ENCODE data around the gene TNFRSF17. TPM values are rescaled to one million over a fixed set of nuclear protein-coding genes. Genes with fewer than 3 reads are reported as not detected.

The TNFRSF17 gene
- total and polyA plus RNA-seq, 10 of the 15 experiments (the other 5 are each of a cell fraction or from before 2014, with no cell fraction given) = 106 to 461 (median 179) TPM

DNA sequence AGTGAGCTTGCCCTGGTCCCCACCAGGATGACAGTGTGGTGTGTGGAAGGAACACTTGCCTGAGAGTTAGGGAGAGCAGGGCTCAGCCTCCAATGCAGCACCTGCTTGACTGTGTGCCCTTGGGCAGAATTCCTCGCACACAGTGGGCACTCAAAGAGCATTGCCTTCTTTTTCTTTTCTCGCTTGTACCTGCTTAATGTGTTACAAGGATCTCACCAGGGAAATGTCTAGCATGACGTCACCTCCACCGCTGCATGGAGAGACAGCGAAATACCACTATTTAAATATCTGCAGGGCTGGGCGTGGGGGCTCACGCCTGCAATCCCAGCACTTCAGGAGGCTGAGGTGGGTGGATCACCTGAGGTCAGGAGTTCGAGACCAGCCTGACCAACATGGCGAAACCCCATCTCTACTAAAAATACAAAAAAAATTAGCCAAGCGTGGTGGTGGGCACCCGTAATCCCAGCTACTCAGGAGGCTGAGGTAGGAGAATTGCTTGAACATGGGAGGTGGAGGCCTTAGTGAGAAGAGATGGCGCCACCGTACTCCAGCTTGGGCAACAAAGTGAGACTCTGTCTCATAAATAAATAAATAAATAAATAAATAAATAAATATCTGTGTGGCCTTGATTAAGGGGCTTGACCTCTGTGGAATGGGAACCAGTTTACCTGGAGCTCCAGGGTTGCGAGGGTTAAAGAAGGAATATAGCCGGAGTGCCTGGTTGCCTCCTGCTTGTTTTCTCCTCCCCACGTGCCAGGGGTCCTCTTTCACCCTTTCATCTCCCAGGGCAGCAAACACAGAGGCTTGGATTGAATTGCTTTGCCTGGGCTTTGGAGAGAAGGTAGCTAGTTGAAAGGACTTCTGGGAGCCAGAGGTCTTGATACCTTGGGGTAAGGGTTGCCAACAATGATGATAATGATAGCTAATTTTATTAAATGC is 27.8 kb downstream of the TNFRSF17 start:
- peaks cover 7% of the 10 kb centered on the region for H3K4me1 ChIP-seq (ENCODE audit: control insufficient read depth, insufficient read depth, low read length)
- FAIRE-seq = no peak
- peaks cover 68% of the 10 kb centered on the region for H3K79me2 ChIP-seq (ENCODE audit: control insufficient read depth, insufficient read depth, low read length)
- no peak overlapping the region for H3K4me2 ChIP-seq (ENCODE audit: control insufficient read depth, insufficient read depth)
- intact Hi-C loops (cut with micrococcal nuclease; ENCODE audit: unreplicated experiment) (no loop called here), in situ Hi-C loops (cut with MboI) (no loop called here)
- no peak overlapping the region for H2AFZ ChIP-seq (ENCODE audit: control insufficient read depth, low read depth, low read length)
- CTCF ChIA-PET = interaction anchor here (0.9 to 3.3 kb wide), 5 partner anchors 9 to 75 kb away, joined by 5 to 16 read pairs (median 8); no protein-coding TSS in a partner anchor
- RAD21 ChIA-PET (ENCODE audit: unreplicated experiment) = interaction anchor here (0.8 to 2.5 kb wide), 5 partner anchors 10 to 34 kb away, joined by 3 to 9 read pairs (median 6); partner anchors contain the start of gene TNFRSF17
- H3K9me3 ChIP-seq (replicated peaks; ENCODE audit: control insufficient read depth, insufficient read depth, low read length) = no peaks in the 10 kb centered on the region
- no peak overlapping the region for H3K9ac ChIP-seq (ENCODE audit: control insufficient read depth, insufficient read depth, low read length)
- POLR2A ChIA-PET = interaction anchor here (0.6 to 5.5 kb wide), 5 partner anchors 14 to 646 kb away, joined by 3 to 43 read pairs (median 6); partner anchors contain the start of gene SNX29
- no peak for DNase-seq (ENCODE audit: low read depth, low spot score)
- no TSS peak for BruUV-seq (replicated peaks)
- SMC1A ChIA-PET (ENCODE audit: uncharacterized antibody, unreplicated experiment) = interaction anchor here (0.7 to 5.4 kb wide), 12 partner anchors 8 to 324 kb away, joined by 3 to 30 read pairs (median 5); partner anchors contain the start of gene TNFRSF17
- no peaks in the 10 kb centered on the region for H3K27me3 ChIP-seq (replicated peaks in 1 of 2; ENCODE audit: control insufficient read depth in 2 of 2, insufficient read depth in 2 of 2, low read length in 1 of 2)
- no peak for ATAC-seq
- no peak overlapping the region for H3K4me3 ChIP-seq
- TF ChIP-seq BCLAF1 (IDR thresholded peaks at IDR 0.05) (no peak), JUND (IDR thresholded peaks at IDR 0.05; ENCODE audit: low read depth, low read length) (no peak), ESRRA (IDR thresholded peaks at IDR 0.05; ENCODE audit: low read length) (no peak), CREB1 (IDR thresholded peaks at IDR 0.05; ENCODE audit: low read depth) (no peak), ZNF24 (IDR thresholded peaks at IDR 0.05) (no peak), NBN (IDR thresholded peaks at IDR 0.05) (no peak), ZNF384 (IDR thresholded peaks at IDR 0.05; ENCODE audit: borderline replicate concordance, low read depth, low read length) (no peak), RB1 (IDR thresholded peaks at IDR 0.05; ENCODE audit: borderline replicate concordance) (no peak), CHD2 (IDR thresholded peaks at IDR 0.05; ENCODE audit: borderline replicate concordance, low read depth, low read length) (no peak), IKZF2 (IDR thresholded peaks at IDR 0.05) (no peak), TCF12 (IDR thresholded peaks at IDR 0.05; ENCODE audit: low read depth, low read length) (no peak), CTCF (IDR thresholded peaks at IDR 0.05 in 2 of 3, conservative IDR thresholded peaks at IDR 0.05 in 1 of 3; ENCODE audit: control insufficient read depth in 2 of 3, extremely low read depth in 1 of 3, insufficient read depth in 1 of 3, low read depth in 3 of 3, low read length in 3 of 3) (no peak), FOXM1 (IDR thresholded peaks at IDR 0.05; ENCODE audit: low read depth, low read length) (no peak), MAX (IDR thresholded peaks at IDR 0.05; ENCODE audit: low read depth, low read length) (no peak)
- TF ChIP-seq, protein P1, sequence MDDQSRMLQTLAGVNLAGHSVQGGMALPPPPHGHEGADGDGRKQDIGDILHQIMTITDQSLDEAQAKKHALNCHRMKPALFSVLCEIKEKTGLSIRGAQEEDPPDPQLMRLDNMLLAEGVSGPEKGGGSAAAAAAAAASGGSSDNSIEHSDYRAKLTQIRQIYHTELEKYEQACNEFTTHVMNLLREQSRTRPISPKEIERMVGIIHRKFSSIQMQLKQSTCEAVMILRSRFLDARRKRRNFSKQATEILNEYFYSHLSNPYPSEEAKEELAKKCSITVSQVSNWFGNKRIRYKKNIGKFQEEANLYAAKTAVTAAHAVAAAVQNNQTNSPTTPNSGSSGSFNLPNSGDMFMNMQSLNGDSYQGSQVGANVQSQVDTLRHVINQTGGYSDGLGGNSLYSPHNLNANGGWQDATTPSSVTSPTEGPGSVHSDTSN (IDR thresholded peaks at IDR 0.05; ENCODE audit: insufficient replicate concordance, low read depth, low read length) = no peak
- H4K20me1 ChIP-seq (ENCODE audit: control insufficient read depth, insufficient read depth) = no peaks in the 10 kb centered on the region; the same call in 1 of the 2 replicates
- 90% methylated on average over 16 of the region's 16 CpGs for WGBS (ENCODE audit: insufficient coverage, insufficient replicate concordance, low lambda C conversion rate, missing lambda C conversion rate)
- H3K27ac ChIP-seq (ENCODE audit: control insufficient read depth, insufficient read depth) = no peak overlapping the region
- H3K36me3 ChIP-seq (ENCODE audit: control insufficient read depth in 2 of 2, insufficient read depth in 2 of 2, low read length in 1 of 2) = peaks cover 2 to 15% of the 10 kb centered on the region in 2 experiments
